ENCODE data around the gene PDGFD. TPM values are rescaled to one million over a fixed set of nuclear protein-coding genes. Genes with fewer than 3 reads are reported as not detected.

The PDGFD gene
- 39.4 TPM for total RNA-seq

DNA sequence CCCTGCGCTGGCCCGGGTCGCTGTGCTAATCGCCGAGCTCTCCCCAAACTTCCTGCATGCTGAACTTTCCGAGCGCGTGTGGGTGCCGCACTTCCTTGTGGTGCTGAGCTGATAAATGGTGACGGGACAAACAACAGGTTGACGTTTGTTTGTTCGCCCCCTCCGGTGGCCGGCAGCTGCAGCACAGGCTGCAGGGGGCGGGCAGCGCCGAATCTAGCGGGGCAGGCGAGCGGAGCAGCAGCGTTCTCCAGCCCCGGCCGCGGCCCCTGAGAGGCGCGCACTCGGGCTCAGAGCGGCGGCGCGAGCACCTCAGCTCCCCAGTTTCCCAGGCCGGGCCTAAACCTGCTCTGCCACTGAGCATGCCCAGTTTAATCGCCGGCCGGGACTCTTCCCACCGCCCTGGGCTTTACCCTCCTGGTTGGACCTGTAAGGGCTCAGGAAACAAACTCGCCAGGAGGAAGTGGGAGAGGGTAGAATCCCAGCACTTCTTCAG, at the start of gene PDGFD:
PDGFD (minus strand) TSS at position 120 of the 493 bp plus-strand sequence.
- peak; percentile 63 for DNase-seq

- DNase-seq, result no peak
Measured at GRCh38 chr11:104206936-104207335, 43.0 kb upstream of the PDGFD start.

DNA sequence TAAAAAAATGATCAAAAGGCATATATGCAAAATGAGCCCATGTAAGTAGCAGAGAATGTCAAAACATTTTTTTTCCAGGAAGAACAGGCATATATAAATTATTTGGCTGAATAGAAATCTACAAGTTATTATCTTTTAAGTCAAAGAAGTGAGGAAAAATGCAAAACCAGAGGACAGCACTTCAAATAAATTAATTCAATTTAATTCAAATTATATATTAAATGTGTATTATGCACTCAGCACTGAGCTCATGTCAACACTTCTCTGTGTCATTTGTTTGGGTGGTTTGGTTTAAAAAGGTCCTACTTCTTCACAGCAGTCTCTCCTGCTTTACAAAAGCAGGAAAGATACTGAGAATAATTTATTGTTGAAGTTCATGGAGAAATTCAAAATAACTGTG, 41.9 kb upstream of the PDGFD start:
- DNase-seq, result no peak

DNA sequence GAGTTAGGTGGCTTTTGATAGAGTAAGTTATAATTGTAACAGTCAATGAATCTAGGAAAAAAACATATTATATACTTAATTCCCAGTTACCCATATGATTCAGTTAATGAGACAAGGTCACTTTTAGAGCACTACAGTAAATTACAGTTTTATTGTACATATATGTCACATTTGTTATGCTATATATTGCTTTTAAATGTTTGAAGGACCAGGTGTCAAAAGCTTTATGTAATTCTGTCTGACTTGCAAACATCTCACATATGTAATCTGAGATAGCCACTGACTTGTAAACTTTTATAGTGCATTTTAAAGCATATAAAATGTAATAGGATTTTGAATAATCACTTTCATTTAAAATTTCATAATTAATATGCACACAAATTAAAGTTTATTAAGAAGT, 36.7 kb upstream of the PDGFD start:
- DNase-seq, result no peak

GRCh38 chr11:104199053-104199452, 35.1 kb upstream of the PDGFD start:
- DNase-seq, result no peak

DNA sequence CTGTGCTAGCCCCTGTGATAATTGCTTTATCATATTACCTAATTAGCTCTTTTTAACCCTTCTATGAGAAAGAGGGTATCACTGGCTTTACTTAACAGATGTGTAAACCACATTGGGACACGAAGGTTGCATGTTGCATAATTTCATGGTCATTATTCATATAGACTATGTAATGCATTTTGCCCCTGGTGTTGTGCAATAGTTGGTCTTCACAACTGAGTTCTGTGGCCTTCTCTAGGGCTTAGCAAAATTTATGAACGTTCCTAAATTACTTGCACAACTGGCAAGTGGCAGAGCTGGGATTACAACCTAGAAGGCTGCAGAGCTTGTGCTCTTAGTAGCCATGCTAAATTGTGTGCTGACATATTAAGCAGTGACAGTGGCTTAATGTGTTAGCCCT, 34.6 kb upstream of the PDGFD start:
- no peak for DNase-seq

GRCh38 chr11:104191124-104191523, 27.2 kb upstream of the PDGFD start:
- no peak for DNase-seq

GRCh38 chr11:104183593-104183992, 19.6 kb upstream of the PDGFD start:
- no peak for DNase-seq

GRCh38 chr11:104175769-104176168, 11.8 kb upstream of the PDGFD start:
- no peak for DNase-seq

- no peak for DNase-seq
Measured at GRCh38 chr11:104169091-104169490, 5.1 kb upstream of the PDGFD start.

GRCh38 chr11:104165014-104165413, 1.1 kb upstream of the PDGFD start:
- no peak for DNase-seq

- DNase-seq, result peak; percentile 30
Measured at GRCh38 chr11:104163100-104164027, 583 bp downstream of the PDGFD start.

GRCh38 chr11:104161751-104162450, 2.0 kb downstream of the PDGFD start:
- DNase-seq, result peak; percentile 47

DNA sequence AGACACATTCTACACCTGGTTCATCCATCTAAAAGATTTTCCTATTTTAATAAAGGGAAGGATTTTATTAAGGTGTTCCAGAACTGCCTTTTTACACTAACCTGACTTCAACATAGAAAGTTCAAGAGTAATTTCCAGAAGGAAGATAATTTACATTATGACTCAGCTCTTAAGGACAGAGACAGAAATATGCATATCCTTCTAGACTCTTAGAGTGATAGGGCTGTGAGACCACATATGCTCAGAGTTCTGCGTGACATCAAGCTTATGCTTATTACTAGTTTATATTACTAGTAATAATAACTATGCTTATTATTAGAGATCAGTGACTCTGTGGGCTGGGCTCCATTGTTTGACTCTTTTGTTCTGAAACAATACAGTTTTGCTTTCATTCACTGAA, 4.6 kb downstream of the PDGFD start:
- DNase-seq, result no peak

DNA sequence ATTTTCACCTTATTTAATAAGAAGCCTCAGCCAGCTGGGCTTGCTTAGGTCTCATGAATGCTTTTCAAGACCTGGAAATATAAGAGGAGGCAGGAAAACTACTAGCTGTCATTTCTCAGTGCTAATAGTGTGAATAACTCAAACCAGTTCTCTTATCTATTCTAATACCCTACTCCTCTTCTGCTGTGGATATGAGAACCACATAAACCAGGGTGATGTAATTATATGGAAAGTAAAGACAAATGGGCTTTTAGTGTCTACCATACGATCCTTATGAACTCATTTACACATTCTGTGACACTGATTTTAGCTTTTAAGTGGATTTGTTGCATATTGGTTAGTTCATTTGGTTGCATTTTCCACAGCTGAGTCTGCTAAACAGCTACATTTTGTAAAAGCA, 8.6 kb downstream of the PDGFD start:
- no peak for DNase-seq

DNA sequence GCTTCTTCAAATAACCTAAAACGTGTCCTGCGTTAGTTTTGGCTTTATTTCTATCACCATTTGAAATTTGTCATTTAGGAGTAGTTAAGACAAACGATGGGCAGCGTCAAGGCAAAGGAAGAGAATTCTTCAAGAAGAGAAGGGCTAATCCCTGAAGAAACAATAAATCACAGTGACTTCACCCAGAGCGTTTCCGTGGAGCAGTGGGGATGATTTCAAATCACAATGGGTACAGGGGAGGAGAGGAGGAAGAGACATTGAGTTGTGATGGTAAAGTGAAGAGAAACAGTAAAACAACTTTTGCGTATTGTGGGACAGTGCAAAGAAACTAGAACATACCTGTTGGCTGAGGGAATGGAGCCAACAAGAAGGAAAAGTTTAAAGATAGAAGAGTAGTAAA, 9.7 kb downstream of the PDGFD start:
- DNase-seq, result no peak

GRCh38 chr11:104152941-104153505, 10.9 kb downstream of the PDGFD start:
- DNase-seq, result no peak

DNA sequence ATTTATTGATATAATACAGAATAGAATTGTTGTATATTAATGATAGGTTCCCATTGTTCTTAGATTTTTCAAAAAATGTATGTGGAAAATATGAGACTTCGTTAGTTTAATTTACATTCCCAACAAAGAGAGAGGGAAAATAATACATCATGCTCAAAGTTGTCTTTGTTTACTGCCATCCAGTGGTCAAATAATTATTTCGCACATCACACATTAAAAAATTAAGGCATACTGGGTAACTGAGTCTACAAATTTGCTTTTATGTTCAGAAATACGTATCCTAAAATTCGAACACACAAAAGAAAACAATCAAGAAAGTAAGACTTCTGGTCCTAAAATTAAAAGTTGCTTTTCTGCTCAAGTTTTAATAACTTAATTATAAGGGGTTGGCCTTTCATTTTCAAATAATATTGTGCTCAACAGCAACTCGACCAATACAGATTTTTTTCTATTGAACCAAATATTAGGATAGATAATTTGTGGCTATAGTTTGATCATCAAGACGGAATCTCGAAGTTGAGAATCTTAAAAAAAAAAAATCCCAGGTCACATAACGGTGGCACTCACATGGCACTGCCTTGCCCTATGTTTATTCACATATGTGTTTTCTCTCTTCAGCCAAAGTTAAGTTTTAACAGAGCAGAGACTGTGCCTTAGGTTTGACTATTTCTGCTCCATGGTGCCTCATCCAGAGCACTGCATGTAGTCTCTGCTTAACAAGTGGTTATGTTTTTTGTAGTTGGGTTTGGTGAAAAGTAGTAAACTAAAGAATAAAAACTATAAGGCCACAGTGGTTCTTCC, 12.3 kb downstream of the PDGFD start:
- DNase-seq, result no peak

GRCh38 chr11:104148706-104149105, 15.2 kb downstream of the PDGFD start:
- DNase-seq, result no peak

- no peak for DNase-seq
Measured at GRCh38 chr11:104148074-104148473, 15.9 kb downstream of the PDGFD start.

DNA sequence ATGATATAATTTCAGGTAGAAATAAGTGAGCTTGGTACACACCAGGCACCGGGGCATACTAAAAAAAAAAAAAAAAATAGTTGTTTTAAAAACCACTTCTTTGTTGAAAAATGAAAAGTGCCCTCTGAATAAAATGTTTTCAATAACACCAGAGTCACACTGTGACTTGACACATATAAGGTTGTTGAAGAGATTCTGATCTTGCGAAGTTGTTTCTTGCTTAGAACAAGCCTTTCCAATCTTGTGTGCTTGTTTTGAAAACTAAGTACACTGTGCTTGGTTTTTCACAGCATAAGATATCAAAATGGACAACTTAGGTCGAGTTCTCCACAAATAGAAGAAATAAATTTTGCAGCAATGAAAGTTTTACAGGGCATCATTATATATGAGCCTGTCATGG, 17.0 kb downstream of the PDGFD start:
- no peak for DNase-seq

DNA sequence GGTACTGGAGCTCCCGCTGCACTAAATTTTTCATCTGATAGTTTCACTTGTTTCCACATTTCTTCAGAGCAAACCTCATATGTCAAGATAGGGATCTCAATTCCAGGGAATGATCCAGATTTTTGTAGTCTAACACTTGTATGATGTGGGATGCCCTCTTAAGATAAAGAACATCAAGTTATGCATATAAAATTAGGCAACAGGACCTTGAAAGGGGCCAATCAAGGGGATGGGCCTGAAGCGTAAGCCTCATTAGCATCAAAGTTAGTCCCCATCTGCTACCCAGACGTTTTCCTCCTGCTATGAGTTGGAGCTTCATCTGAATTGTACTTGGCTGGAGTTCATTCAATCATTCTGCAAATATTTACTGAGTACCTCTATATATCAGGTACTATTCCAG, 17.5 kb downstream of the PDGFD start:
- DNase-seq, result peak; percentile 25
